ENCODE data around the gene PDXDC1. TPM values are rescaled to one million over a fixed set of nuclear protein-coding genes. Genes with fewer than 3 reads are reported as not detected.
"Not testable (repeated sequence)": the region's sequence is repeated elsewhere in the genome, so short reads cannot be mapped to it uniquely, and the experiment has no call there.

Gene PDXDC1
- total and polyA plus RNA-seq, 4 donors: 35.7 to 109 (median 69.6) TPM

GRCh38 chr16:15041271-15042004, 66.6 kb downstream of the PDXDC1 start:
- TF ChIP-seq, protein P1, sequence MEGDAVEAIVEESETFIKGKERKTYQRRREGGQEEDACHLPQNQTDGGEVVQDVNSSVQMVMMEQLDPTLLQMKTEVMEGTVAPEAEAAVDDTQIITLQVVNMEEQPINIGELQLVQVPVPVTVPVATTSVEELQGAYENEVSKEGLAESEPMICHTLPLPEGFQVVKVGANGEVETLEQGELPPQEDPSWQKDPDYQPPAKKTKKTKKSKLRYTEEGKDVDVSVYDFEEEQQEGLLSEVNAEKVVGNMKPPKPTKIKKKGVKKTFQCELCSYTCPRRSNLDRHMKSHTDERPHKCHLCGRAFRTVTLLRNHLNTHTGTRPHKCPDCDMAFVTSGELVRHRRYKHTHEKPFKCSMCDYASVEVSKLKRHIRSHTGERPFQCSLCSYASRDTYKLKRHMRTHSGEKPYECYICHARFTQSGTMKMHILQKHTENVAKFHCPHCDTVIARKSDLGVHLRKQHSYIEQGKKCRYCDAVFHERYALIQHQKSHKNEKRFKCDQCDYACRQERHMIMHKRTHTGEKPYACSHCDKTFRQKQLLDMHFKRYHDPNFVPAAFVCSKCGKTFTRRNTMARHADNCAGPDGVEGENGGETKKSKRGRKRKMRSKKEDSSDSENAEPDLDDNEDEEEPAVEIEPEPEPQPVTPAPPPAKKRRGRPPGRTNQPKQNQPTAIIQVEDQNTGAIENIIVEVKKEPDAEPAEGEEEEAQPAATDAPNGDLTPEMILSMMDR (IDR thresholded peaks at IDR 0.05; ENCODE audit: control extremely low read depth, extremely low read depth): no peak
- Histone ChIP-seq H3K27ac (ENCODE audit: low read depth in 1 of 2, low read length in 1 of 2) (peak overlapping the region in 1 of 2 donors; percentile 27), H3K9me3 (ENCODE audit: control insufficient read depth in 4 of 4, insufficient read depth in 3 of 4, low read length in 3 of 4) (no peaks in the 10 kb centered on the region), H3K36me3 (ENCODE audit: control insufficient read depth in 4 of 4, insufficient read depth in 4 of 4, low read length in 4 of 4) (peaks cover 22 to 36% (median 33%) of the 10 kb centered on the region in 4 donors), H3K27me3 (ENCODE audit: control insufficient read depth in 3 of 3, insufficient read depth in 3 of 3, low read length in 2 of 3) (no peaks in the 10 kb centered on the region), H3K4me1 (ENCODE audit: control insufficient read depth in 5 of 5, insufficient read depth in 5 of 5, low read length in 5 of 5) (peaks cover 0 to 4% (median 3%) of the 10 kb centered on the region in 5 donors), H3K9ac (ENCODE audit: insufficient read depth in 1 of 2, low read length in 2 of 2) (no peak overlapping the region), H3K4me3 (no peak overlapping the region)
- DNase-seq: peak; percentile 64 to 77 (median 71)
- ATAC-seq (ENCODE audit: insufficient read depth, low FRiP score): peak; percentile 83
- WGBS, 2 donors: 32 to 57% methylated on average over 16 of the region's 16 CpGs

DNA sequence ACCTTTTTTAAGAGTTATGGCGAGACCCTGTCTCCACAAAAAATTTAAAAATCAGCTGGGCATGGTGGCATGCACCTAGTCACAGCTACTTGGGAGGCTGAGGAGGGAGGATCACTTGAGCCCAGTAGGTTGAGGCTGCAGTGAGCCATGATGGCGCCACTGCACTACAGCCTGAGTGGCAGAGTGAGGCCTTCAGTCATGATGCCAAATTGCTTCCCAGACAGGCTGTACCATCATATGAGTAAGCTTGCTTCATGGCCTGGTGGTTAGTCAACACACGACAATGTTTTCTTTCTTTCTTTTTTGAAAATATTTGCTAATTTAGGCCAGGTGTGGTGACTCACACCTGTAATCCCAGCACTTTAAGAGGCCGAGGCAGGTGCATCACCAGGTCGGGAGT, 68.5 kb downstream of the PDXDC1 start:
- no peak overlapping the region for H3K9ac ChIP-seq (ENCODE audit: insufficient read depth in 1 of 2, low read length in 2 of 2)
- no peak overlapping the region for H3K27ac ChIP-seq (ENCODE audit: low read depth in 1 of 2, low read length in 1 of 2)
- TF ChIP-seq, protein P1 (IDR thresholded peaks at IDR 0.05; ENCODE audit: control extremely low read depth, extremely low read depth): no peak
- H3K27me3 ChIP-seq (ENCODE audit: control insufficient read depth in 3 of 3, insufficient read depth in 3 of 3, low read length in 2 of 3): no peaks in the 10 kb centered on the region
- peaks cover 15 to 34% (median 32%) of the 10 kb centered on the region in 4 donors for H3K36me3 ChIP-seq (ENCODE audit: control insufficient read depth in 4 of 4, insufficient read depth in 4 of 4, low read length in 4 of 4)
- DNase-seq (no peak), ATAC-seq (ENCODE audit: insufficient read depth, low FRiP score) (no peak)
- no peak overlapping the region for H3K4me3 ChIP-seq
- no peaks in the 10 kb centered on the region for H3K9me3 ChIP-seq (ENCODE audit: control insufficient read depth in 4 of 4, insufficient read depth in 3 of 4, low read length in 3 of 4)
- 97% methylated on average over 5 of the region's 5 CpGs for WGBS, 2 donors
- H3K4me1 ChIP-seq (ENCODE audit: control insufficient read depth in 5 of 5, insufficient read depth in 5 of 5, low read length in 5 of 5): peaks cover 0 to 4% (median 3%) of the 10 kb centered on the region in 5 donors

DNA sequence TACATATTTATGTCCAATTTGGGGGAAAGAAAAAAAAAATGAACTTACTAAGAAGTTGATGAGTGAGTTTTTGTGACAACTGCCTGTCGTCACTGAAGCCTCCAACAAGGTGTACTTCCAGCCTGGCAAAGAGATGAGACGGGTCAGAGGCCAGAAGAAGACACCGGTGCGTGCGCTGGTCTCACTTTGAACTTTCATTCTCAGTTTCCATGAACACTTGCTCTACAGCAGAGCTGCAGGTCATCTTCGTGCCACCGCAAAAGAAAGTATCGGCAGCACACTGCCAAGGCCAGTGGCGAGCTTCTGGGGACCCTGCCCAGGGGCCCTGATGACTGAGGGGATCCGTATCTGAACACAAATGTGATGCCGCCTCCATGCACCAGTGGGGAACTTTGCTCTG, 69.5 kb downstream of the PDXDC1 start:
- no peak overlapping the region for H3K27ac ChIP-seq (ENCODE audit: low read depth in 1 of 2, low read length in 1 of 2)
- no peak for ATAC-seq (ENCODE audit: insufficient read depth, low FRiP score)
- H3K4me3 ChIP-seq: no peak overlapping the region
- WGBS, 2 donors: 92 to 95% methylated on average over 11 of the region's 11 CpGs
- H3K27me3 ChIP-seq (ENCODE audit: control insufficient read depth in 3 of 3, insufficient read depth in 3 of 3, low read length in 2 of 3): no peaks in the 10 kb centered on the region
- DNase-seq: no peak
- H3K36me3 ChIP-seq (ENCODE audit: control insufficient read depth in 4 of 4, insufficient read depth in 4 of 4, low read length in 4 of 4): peaks cover 12 to 29% (median 26%) of the 10 kb centered on the region in 4 donors
- H3K9me3 ChIP-seq (ENCODE audit: control insufficient read depth in 4 of 4, insufficient read depth in 3 of 4, low read length in 3 of 4): no peaks in the 10 kb centered on the region
- H3K9ac ChIP-seq (ENCODE audit: insufficient read depth in 1 of 2, low read length in 2 of 2): no peak overlapping the region
- TF ChIP-seq, protein P1 (IDR thresholded peaks at IDR 0.05; ENCODE audit: control extremely low read depth, extremely low read depth): no peak
- H3K4me1 ChIP-seq (ENCODE audit: control insufficient read depth in 5 of 5, insufficient read depth in 5 of 5, low read length in 5 of 5): peaks cover 0 to 4% (median 3%) of the 10 kb centered on the region in 5 donors

- not testable (repeated sequence) for DNase-seq; H3K4me1 ChIP-seq (ENCODE audit: control insufficient read depth in 5 of 5, insufficient read depth in 5 of 5, low read length in 5 of 5); H3K27ac ChIP-seq (ENCODE audit: low read depth in 1 of 2, low read length in 1 of 2); H3K4me3 ChIP-seq; H3K9me3 ChIP-seq (ENCODE audit: control insufficient read depth in 4 of 4, insufficient read depth in 3 of 4, low read length in 3 of 4); H3K9ac ChIP-seq (ENCODE audit: insufficient read depth in 1 of 2, low read length in 2 of 2); H3K27me3 ChIP-seq (ENCODE audit: control insufficient read depth in 3 of 3, insufficient read depth in 3 of 3, low read length in 2 of 3); ATAC-seq (ENCODE audit: insufficient read depth, low FRiP score)
- WGBS, 2 donors: 90 to 97% methylated on average over 9 of the region's 9 CpGs
- peaks cover 3 to 22% (median 20%) of the 10 kb centered on the region in 4 donors for H3K36me3 ChIP-seq (ENCODE audit: control insufficient read depth in 4 of 4, insufficient read depth in 4 of 4, low read length in 4 of 4)
These were observed 70.4 kb downstream of the PDXDC1 start for GRCh38 chr16:15045270-15045669.
